NCI-H2171 treated with DMSO at 0.1 percent for 48 hours (cell line): ENCODE data around the gene U2AF1L4.

Experiments used
- DNase-seq: peaks from one replicate; lab custom pipeline; 2025; lab: John Stamatoyannopoulos, UW

U2AF1L4 gene

DNA sequence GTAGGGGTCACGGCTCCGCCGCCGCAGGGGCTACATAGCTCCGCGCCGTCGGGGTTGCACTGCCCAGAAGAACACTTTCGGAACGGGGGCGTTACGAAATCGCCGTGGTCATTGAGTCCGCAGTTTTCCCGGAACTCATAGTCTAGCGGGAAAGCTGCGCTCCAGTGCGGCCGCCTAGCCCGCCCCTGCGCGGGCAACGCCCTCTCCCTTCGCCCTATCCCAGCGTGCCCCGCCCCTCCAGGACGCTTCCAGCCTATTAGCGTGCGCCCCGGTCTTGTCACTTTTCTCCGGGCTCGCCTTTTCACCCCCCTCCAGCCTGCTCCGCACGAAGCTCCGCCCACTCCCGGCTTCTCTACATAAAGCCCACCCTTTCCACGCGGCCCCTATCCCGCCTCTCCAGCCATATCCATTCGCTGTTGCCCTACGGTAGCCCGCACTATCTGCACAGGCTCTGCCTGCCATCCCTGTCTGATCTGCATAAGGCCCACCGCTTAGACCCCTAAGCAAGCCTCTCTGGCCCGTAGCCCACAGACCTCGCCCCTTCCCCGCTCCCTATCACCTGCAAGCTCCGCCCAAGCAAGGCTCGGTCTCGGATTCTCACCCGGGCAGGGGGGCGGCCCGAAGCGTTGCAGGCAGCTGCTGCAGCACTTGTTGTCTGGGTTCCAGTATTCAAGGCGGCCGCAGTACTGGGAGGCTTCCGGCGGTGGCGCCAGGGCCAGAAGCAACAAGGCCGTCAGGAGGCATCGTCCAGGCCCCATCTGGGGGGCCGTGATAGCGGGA is 4.6 kb downstream of the U2AF1L4 start:
- DNase-seq, result peak; percentile 100

DNA sequence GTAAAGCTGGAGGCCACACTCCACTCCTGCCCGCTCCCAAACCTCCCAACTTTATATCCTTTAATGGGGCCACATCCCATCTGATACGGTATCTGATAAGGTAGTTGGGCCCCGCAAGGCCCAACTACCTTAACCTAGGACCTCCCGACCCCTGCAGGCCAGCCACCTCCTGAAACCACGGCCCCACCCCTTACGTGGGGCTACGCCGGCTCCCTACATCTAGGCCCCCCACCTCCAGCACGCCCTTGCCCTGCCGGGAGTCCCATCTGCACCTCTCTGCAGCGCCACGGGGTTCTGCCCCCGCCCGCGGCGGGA is 5.2 kb downstream of the U2AF1L4 start:
- peak; percentile 70 for DNase-seq

DNA sequence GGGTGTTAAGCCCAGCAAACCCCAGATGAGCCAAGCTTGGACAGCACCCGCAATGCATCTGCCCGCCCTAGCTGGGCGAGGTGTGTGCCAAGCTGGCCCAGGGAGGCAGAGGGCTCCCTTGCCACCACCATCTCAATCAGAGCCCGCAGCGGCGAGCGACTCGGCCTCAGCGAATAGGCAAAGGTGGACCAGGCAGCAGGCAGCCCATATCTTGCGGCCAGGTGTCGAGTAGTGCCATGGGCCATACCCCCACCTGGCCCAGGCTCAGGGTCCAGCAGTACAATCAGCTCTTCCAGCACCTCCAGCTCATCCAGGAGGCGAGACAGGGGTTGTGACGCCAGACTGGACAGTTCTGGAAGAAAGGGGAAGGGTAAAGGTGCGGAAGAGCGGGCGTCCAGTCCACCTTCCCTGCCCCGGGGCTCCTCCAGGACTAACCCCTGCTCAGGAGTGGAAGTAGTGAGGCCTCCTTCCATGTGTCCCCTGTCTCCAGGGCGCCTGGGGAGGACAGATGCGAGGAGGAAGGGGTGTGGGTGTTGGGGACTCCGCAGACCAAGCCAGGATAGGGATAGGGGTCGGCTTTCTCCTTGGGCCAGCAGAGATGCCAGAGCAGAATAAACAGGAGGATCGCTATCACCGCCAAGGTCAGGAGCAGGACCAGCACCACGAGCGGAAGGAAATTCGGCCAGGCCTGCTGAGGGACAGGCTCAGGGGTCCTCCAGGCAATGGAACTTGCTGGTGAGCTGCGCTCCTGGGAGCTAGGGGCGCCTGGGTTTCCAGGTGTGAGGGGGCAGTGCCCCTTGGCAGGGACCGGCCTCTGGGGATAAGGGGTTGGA is 5.7 kb downstream of the U2AF1L4 start:
- no peak for DNase-seq

DNA sequence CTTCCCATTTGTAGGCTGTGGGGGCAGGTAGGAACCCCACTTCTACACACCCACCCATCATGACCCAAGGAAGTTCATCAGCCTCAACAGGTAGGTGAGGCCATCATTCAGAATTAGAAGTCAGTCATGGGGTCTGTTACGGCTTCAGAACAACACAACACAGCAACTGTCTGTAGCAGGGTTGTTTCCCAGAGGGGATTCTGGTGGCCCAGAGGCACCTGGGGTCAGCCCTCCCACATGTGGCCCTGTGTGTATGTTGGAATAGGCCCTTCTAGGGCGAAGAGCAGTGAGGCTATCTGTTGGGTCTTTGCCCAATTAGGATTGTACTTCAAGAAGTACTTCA is 6.4 kb downstream of the U2AF1L4 start:
- DNase-seq, result no peak

DNA sequence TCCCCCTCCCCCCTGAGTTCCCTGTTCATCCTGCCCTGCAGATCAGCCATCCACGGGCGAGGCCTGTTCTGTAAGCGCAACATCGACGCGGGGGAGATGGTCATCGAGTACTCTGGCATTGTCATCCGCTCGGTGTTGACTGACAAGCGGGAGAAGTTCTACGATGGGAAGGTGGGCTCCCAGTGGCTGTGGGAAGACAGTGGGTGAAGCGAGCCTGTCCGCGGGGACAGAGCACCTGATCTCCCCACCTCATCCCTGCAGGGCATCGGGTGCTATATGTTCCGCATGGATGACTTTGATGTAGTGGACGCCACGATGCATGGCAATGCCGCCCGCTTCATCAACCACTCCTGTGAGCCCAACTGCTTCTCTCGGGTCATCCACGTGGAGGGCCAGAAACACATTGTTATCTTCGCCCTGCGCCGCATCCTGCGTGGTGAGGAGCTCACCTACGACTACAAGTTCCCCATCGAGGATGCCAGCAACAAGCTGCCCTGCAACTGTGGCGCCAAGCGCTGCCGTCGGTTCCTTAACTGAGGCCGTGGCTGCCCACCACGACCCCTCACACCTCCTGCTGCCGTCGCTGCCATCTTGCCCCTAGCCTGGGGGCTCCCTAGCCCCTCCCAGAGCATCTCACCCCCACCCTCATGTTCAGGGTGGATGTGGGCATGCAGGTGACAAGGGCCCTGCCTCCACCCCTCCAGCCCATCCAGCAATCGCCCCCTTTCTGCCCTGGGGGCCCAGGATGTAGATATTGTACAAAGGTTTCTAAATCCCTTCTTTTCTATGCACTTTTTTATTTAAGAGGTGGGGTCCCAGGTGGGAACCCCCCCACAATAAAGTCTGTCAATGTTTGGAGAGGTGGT is 7.0 kb downstream of the U2AF1L4 start:
- DNase-seq, result no peak

DNA sequence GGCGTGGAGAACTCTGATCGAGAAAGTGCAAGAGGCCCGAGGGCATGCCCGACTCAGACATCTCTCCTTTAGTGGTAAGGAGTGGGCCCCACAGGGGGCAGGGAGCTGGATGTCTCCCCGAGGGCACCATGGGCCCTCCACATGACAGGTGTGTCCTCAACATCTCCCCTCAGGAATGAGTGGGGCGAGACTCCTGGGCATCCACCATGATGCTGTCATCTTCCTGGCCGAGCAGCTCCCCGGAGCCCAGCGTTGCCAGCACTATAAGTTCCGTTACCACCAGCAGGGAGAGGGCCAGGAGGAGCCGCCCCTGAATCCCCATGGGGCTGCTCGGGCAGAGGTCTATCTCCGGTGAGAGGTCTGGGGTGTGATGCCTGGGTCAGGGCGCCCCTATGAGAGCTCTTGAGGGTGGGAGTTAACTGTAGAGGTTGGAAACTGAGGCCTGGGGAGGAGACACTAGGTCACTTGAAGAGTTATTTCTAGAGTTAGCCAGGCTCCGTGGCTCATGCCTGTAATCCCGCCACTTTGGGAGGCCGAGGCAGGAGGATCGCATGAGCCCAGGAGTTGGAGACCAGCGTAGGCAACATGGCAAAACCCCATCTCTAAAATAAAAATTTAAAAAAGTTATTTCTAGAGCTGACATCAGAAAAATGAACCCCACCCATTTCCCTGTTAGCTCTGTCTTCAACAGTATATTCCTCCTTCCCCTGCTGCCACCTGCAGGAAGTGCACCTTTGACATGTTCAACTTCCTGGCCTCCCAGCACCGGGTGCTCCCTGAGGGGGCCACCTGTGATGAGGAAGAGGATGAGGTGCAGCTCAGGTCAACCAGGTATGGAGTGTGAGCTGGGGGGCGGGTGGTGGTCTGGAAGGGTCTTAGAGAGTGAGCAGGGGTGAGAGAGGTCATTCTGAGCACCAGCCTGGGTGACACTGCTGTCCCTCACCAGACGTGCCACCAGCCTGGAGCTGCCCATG is 8.0 kb downstream of the U2AF1L4 start:
- no peak for DNase-seq

DNA sequence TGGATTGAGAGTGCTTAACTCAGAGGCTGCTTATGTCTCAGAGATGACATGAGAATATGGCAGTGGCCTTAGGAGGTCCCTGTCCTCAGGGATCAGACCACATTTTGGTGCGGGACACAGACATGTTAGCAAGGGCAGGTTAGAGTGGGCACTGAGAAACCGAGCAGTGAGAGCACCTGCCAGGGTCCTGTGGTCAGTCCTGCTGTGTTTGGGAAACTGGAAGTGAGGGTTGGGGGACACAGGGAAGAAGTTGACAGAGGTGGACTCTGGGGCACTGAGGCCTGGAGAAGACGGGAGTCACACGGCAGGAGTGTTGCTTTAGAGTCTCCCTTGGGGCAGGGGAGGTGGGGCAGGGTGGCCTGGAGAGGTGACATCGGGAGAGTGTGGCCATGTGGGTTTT is 10.3 kb downstream of the U2AF1L4 start:
- no peak for DNase-seq

DNA sequence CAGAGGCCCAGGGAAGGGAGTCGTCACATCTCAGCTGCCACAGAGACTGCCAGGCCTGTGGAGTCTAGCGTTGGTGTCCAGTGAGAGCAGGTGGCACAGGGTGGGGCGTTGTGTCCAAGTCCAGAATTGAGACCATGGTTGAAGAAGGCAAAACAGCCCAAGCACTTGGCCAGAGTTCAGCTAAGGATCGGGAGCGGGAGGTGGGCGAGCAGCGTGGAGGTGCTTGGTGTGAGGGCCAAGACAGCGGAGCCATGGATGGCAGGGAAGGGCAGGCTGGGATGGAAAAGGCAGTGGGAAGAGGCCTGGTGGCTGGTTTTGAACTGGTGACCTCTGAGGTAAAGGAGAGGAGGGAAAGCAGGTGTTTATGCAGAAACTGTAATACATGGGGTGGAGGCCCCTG is 10.9 kb downstream of the U2AF1L4 start:
- no peak for DNase-seq

DNA sequence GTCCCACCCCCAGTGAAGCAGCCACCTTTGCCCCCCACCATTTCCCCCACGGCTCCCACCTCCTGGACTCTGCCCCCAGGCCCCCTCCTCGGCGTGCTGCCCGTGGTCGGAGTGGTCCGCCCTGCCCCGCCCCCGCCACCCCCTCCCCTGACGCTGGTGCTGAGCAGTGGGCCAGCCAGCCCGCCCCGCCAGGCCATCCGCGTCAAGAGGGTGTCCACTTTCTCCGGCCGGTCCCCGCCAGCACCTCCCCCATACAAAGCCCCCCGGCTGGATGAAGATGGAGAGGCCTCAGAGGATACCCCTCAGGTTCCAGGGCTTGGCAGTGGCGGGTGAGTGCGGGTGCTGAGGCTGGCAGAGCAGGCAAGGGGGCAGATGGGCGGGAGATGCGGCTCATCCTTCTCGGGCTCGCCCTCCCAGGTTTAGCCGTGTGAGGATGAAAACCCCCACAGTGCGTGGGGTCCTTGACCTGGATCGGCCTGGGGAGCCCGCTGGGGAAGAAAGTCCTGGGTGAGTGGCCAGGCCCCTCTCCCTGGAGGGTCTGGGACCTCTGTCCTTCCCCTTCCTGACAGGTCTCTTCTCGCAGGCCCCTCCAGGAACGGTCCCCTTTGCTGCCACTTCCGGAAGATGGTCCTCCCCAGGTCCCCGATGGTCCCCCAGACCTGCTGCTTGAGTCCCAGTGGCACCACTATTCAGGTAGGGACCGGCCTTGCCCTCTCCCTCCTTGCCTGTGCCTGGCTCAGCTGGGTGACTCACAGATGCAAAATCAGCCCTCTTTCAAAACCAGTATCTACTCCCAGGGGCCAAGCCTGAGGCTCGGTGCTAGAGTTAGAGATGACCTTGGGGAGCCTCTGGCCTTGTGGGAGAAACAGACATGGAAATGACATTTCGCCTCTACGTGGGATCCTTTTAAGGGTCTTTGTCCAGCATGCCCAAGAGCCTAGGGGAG is 11.8 kb downstream of the U2AF1L4 start:
- no peak for DNase-seq

DNA sequence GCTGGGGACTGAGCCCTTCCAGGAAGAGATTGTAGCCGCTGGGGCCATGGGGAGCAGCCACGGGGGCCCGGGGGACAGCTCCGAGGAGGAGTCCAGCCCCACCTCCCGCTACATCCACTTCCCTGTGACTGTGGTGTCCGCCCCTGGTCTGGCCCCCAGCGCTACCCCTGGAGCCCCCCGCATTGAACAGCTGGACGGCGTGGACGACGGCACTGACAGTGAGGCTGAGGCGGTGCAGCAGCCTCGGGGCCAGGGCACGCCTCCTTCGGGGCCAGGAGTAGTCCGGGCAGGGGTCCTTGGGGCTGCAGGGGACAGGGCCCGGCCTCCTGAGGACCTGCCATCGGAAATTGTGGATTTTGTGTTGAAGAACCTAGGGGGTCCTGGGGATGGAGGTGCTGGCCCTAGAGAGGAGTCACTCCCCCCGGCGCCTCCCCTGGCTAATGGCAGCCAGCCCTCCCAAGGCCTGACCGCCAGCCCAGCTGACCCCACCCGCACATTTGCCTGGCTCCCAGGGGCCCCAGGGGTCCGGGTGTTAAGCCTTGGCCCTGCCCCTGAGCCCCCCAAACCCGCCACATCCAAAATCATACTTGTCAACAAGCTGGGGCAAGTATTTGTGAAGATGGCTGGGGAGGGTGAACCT is 12.6 kb downstream of the U2AF1L4 start:
- DNase-seq, result no peak

DNA sequence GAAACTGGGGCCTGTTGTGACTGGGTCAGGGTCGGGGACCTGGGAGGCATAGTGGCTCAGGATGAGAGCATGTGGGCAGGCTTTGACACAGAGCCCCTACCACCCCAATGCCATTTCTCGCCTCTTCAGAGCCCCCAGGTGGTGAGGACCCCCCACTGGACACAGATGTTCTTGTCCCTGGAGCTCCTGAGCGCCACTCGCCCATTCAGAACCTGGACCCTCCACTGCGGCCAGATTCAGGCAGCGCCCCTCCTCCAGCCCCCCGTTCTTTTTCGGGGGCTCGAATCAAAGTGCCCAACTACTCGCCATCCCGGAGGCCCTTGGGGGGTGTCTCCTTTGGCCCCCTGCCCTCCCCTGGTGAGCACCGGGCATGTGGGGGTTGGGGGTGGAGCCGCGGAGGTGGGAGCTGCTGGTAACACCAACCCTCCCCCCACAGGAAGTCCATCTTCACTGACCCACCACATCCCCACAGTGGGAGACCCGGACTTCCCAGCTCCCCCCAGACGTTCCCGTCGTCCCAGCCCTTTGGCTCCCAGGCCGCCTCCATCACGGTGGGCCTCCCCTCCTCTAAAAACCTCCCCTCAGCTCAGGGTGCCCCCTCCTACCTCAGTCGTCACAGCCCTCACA is 13.3 kb downstream of the U2AF1L4 start:
- no peak for DNase-seq

DNA sequence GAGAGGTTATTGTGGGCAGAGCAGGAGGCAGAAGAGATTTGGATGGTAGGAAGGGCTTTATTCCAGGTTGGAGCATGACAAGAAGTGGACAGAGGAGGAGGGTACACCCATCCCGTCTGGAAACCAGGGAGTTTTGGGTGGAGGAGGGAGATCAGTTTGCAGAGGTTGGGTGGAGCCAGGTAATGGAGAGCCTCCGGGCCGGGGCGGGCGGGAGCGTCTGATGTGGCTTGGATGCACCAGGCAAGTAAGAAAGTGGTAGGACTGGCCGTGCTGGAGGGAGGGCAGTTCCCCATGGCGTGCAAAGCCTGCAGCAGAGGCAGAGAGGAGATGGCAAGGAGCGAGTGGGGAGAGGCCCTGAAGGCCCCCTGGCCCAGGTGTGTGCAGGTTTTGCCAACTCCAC is 13.9 kb downstream of the U2AF1L4 start:
- no peak for DNase-seq

DNA sequence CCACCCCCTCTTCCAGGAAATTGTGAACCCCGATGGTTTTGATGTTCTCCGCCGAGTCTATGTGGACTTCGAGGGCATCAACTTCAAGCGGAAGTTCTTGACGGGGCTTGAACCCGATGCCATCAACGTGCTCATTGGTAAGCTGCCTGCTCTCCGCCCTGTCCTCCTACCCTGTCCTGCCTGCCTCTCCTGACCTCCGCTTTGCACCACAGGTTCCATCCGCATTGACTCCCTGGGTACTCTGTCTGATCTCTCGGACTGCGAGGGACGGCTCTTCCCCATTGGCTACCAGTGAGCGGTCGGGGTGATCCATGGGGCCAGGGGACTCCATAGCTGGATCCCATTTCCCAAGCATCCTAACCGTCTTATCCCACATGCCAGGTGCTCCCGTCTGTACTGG is 14.9 kb downstream of the U2AF1L4 start:
- no peak for DNase-seq

DNA sequence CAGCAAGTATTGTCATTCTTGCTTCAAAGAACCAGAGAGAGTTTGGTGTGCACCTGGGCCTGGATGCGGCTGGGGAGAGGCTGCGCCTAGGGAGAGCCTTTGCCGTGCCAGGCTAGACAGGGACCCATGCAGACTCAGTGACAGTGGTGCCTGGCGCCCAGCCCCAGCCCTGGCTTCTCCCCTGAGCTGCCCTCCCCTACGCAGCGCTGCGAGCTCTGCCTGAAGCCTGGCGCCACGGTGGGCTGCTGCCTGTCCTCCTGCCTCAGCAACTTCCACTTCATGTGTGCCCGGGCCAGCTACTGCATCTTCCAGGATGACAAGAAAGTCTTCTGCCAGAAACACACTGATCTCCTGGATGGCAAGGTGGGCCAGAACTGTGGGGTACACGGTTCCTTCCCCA is 15.5 kb downstream of the U2AF1L4 start:
- DNase-seq, result no peak

DNA sequence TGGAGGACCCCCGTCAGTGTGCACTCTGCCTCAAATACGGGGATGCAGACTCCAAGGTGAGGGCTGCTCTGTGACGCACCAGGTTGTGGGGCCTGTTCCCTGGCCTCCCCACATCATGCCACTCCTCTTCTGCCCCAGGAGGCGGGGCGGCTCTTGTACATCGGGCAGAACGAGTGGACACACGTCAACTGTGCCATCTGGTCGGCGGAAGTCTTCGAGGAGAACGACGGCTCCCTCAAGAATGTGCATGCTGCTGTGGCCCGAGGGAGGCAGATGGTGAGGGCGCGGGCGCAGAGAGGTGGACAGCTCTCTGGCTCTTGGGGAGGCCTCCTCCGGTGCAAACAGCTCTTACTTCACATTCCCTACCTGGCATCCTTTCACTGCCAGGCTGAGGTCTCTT is 16.2 kb downstream of the U2AF1L4 start:
- DNase-seq, result no peak

DNA sequence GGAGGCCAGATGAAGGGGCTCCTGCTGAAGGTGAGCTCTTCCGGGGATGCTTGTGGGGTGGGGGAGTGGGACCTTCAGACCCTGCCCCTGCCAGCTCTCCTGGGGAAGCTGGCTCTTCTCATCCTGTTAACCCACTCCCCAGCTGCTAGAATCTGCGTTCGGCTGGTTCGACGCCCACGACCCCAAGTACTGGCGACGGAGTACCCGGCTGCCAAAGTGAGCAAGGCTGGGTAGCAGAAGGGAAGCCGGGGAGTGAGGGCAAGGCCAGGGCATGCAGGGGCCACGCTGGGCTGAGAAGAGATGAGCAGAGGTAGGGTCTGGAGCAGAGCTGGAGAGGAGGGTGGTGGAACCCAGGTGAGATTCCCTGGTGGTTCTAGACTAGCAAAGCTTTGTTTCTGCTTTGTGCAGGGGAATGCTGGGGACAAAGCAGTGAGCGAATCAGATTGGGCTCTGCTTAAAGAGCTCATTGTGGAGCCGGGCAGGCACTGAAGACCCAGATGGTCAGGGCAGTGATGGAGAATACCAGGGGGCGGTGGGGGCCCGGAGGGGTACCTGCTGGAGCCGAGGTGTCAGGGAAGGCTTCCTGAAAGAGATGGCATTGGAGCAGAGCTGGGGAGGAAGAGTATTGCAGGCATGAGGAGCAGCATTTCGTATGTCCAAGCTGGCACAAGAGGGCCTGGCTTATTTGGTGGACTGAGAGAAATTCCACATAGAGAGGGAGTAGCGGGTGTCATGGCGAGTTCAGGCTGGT is 17.1 kb downstream of the U2AF1L4 start:
- DNase-seq, result no peak

DNA sequence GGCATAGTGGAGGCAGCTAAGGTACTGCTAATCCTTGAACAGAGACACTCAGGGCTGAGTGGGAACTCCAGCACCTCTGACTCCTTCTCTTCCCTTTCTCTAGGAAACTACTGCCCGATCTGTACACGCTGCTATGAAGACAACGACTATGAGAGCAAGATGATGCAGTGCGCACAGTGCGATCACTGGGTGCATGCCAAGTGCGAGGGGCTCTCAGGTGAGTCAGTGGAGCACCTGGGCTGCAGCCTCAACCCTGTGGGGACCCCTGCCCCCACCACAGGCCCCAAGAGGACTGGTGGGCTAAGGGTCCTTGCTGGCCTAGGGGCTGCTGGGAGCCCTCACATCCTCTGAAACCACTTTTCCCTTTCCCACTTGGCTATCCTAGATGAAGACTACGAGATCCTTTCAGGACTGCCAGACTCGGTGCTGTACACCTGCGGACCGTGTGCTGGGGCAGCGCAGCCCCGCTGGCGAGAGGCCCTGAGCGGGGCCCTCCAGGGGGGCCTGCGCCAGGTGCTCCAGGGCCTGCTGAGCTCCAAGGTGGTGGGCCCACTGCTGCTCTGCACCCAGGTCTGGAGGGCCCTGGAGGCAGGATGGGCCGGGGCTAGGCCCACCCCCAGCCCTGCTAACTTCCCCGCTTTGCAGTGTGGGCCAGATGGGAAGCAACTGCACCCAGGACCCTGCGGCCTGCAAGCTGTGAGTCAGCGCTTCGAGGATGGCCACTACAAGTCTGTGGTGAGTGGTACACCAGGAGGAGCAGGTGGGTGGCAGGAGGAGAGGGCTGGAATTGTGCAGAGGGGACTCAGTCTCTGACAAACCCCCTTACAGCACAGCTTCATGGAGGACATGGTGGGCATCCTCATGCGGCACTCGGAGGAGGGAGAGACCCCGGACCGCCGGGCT is 17.9 kb downstream of the U2AF1L4 start:
- DNase-seq, result no peak
